Measurements from ENCODE around the gene AIMP1.
"Not testable (repeated sequence)": the region's sequence is repeated elsewhere in the genome, so short reads cannot be mapped to it uniquely, and the experiment has no call there.

AIMP1 gene

GRCh38 chr4:106314960-106315359 is 1.4 kb upstream of the AIMP1 start:
- DNase-seq: no peak

GRCh38 chr4:106315476-106315967 is 828 bp upstream of the AIMP1 start:
- no peak for DNase-seq

- no peak for DNase-seq
Measured at GRCh38 chr4:106316773-106317409, 541 bp downstream of the AIMP1 start.

GRCh38 chr4:106317815-106318214 is 1.5 kb downstream of the AIMP1 start:
- no peak for DNase-seq

- no peak for DNase-seq
Measured at GRCh38 chr4:106318511-106318910, 2.2 kb downstream of the AIMP1 start.

- DNase-seq: no peak
Measured at GRCh38 chr4:106320235-106320634, 3.9 kb downstream of the AIMP1 start.

- not testable (repeated sequence) for DNase-seq
Measured at GRCh38 chr4:106321168-106321567, 4.8 kb downstream of the AIMP1 start.

- DNase-seq: not testable (repeated sequence)
Measured at GRCh38 chr4:106321814-106322213, 5.5 kb downstream of the AIMP1 start.

- no peak for DNase-seq
Measured at GRCh38 chr4:106323119-106323518, 6.8 kb downstream of the AIMP1 start.

GRCh38 chr4:106325800-106326199 is 9.4 kb downstream of the AIMP1 start:
- no peak for DNase-seq

GRCh38 chr4:106329041-106329618 is 12.8 kb downstream of the AIMP1 start:
- DNase-seq: no peak

- DNase-seq: no peak
Measured at GRCh38 chr4:106333186-106333585, 16.8 kb downstream of the AIMP1 start.

- no peak for DNase-seq
Measured at GRCh38 chr4:106334741-106335470, 18.6 kb downstream of the AIMP1 start.

GRCh38 chr4:106336618-106337017 is 20.3 kb downstream of the AIMP1 start:
- DNase-seq: no peak

- no peak for DNase-seq
Measured at GRCh38 chr4:106337916-106338315, 21.6 kb downstream of the AIMP1 start.

GRCh38 chr4:106338671-106339070 is 22.3 kb downstream of the AIMP1 start:
- DNase-seq: no peak

- DNase-seq: no peak
Measured at GRCh38 chr4:106339431-106339830, 23.1 kb downstream of the AIMP1 start.

- no peak for DNase-seq
Measured at GRCh38 chr4:106340774-106341173, 24.4 kb downstream of the AIMP1 start.

GRCh38 chr4:106343865-106344646 is 27.7 kb downstream of the AIMP1 start:
- DNase-seq: no peak

- no peak for DNase-seq
Measured at GRCh38 chr4:106344647-106344970, 28.3 kb downstream of the AIMP1 start.

GRCh38 chr4:106347167-106347566 is 30.8 kb downstream of the AIMP1 start:
- no peak for DNase-seq

- DNase-seq: no peak
Measured at GRCh38 chr4:106351016-106351415, 34.7 kb downstream of the AIMP1 start.

- no peak for DNase-seq
Measured at GRCh38 chr4:106353786-106354185, 37.4 kb downstream of the AIMP1 start.

Measured in GOT3 (cell line).